ENCODE results near the gene ADAR. TPM values are rescaled to one million over a fixed set of nuclear protein-coding genes. Genes with fewer than 3 reads are reported as not detected.

ADAR gene
- total and polyA plus RNA-seq, 2 donors (not counting 3 experiments of a cell fraction or from before 2014, with no cell fraction given): 88.2 to 141 TPM

DNA sequence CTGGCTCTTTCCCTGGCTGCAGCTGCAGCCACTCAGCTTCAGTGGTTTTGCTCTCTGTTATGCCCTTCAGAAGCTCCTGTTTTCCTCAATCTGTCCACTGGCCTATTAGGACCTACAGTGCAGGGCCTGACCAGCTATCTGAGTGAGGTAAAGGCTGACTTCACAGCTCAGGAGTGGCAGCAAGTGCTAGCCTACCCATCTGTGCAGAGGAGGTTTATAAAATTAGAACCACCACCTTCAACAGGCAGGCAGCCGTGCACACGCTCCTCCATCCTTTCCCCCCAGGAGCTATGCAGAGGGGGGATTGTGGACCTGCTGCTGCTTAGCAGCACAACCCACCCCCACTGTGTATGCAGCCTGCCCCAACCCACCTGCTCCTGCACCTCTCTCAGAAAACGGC, 8.3 kb downstream of the ADAR start:
- DNase-seq (ENCODE audit: low read depth, low spot score) (no peak), FAIRE-seq (no peak)
- Histone ChIP-seq H3K4me1 (ENCODE audit: control insufficient read depth, extremely low read depth, insufficient read depth, low read length) (peaks cover 3% of the 10 kb centered on the region), H3K36me3 (ENCODE audit: control insufficient read depth in 2 of 2, extremely low read depth in 1 of 2, insufficient read depth in 2 of 2, low read length in 2 of 2) (peaks cover 32 to 56% of the 10 kb centered on the region in 2 experiments), H3K9ac (replicated peaks; ENCODE audit: extremely low read depth, insufficient read depth, low read length) (no peak overlapping the region), H3K27me3 (ENCODE audit: control insufficient read depth in 2 of 2, insufficient read depth in 2 of 2, low read length in 2 of 2) (no peaks in the 10 kb centered on the region), H3K79me2 (ENCODE audit: control insufficient read depth, insufficient read depth, low read length) (peaks cover 54% of the 10 kb centered on the region), H2AFZ (ENCODE audit: low read depth, low read length) (no peak overlapping the region), H3K9me3 (replicated peaks; ENCODE audit: control insufficient read depth, insufficient read depth, low read length) (no peaks in the 10 kb centered on the region), H3K4me3 (replicated peaks in 1 of 3; ENCODE audit: insufficient read depth in 1 of 3, low read depth in 1 of 3, low read length in 3 of 3) (no peak overlapping the region), H4K20me1 (replicated peaks; ENCODE audit: control insufficient read depth, extremely low read depth, insufficient read depth, low read length) (no peaks in the 10 kb centered on the region), H3K27ac (ENCODE audit: insufficient read depth, low read depth, low read length) (no peak overlapping the region), H3K4me2 (ENCODE audit: insufficient read depth, low read length) (no peak overlapping the region), H3K9me1 (replicated peaks; ENCODE audit: control insufficient read depth, extremely low read depth, insufficient read depth, low read length) (no peaks in the 10 kb centered on the region)
- intact Hi-C loops (cut with micrococcal nuclease): no loop called here
- ChIA-PET CTCF (interaction anchor here (1.1 to 1.4 kb wide), 2 partner anchors 34 to 40 kb away, joined by 3 read pairs; no protein-coding TSS in a partner anchor), POLR2A (no interaction called here)
- dilution Hi-C loops (cut with MboI; ENCODE audit: extremely low pct_ligation_motif_present, low sequenced_read_pairs): no loop called here
- no TSS peak for BruUV-seq (replicated peaks)
- TF ChIP-seq EZH2 (IDR thresholded peaks at IDR 0.05; ENCODE audit: borderline replicate concordance, low read depth, low read length, severe bottlenecking): no peak
- no peak for TF ChIP-seq JUN (IDR thresholded peaks at IDR 0.05; ENCODE audit: borderline replicate concordance, insufficient read depth, insufficient read length, low read depth)
- TF ChIP-seq FOS (IDR thresholded peaks at IDR 0.05; ENCODE audit: borderline replicate concordance, insufficient read depth, low read length): no peak
- TF ChIP-seq, protein P1, sequence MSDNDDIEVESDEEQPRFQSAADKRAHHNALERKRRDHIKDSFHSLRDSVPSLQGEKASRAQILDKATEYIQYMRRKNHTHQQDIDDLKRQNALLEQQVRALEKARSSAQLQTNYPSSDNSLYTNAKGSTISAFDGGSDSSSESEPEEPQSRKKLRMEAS (IDR thresholded peaks at IDR 0.05; ENCODE audit: insufficient read depth, insufficient read length): no peak
- no peak for TF ChIP-seq MYC (IDR thresholded peaks at IDR 0.05; ENCODE audit: low read depth, low read length)
- TF ChIP-seq, protein P2, sequence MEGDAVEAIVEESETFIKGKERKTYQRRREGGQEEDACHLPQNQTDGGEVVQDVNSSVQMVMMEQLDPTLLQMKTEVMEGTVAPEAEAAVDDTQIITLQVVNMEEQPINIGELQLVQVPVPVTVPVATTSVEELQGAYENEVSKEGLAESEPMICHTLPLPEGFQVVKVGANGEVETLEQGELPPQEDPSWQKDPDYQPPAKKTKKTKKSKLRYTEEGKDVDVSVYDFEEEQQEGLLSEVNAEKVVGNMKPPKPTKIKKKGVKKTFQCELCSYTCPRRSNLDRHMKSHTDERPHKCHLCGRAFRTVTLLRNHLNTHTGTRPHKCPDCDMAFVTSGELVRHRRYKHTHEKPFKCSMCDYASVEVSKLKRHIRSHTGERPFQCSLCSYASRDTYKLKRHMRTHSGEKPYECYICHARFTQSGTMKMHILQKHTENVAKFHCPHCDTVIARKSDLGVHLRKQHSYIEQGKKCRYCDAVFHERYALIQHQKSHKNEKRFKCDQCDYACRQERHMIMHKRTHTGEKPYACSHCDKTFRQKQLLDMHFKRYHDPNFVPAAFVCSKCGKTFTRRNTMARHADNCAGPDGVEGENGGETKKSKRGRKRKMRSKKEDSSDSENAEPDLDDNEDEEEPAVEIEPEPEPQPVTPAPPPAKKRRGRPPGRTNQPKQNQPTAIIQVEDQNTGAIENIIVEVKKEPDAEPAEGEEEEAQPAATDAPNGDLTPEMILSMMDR (IDR thresholded peaks at IDR 0.05; ENCODE audit: extremely low read depth in 1 of 2, insufficient read depth in 1 of 2, low read depth in 1 of 2, low read length in 2 of 2): no peak
- no peak for TF ChIP-seq POLR2AphosphoS5 (IDR thresholded peaks at IDR 0.05; ENCODE audit: insufficient read depth, low read depth, low read length)
- no peak for TF ChIP-seq POLR2A (IDR thresholded peaks at IDR 0.05; ENCODE audit: low read depth, low read length)
- no peak for TF ChIP-seq GATA2 (IDR thresholded peaks at IDR 0.05; ENCODE audit: insufficient read depth, insufficient read length, low read depth, low read length)

Measured in endothelial cell of umbilical vein (primary cell).